NB4 (cell line): Measurements from ENCODE around the gene EPHA1.

Experiments used
- MAX ChIP-seq: IDR thresholded peaks from 2 replicates; pipeline ENCODE4 v1.6.1; 2011; ENCODE audit warnings: low read depth, low read length
- MYC ChIP-seq: IDR thresholded peaks from 2 replicates; pipeline ENCODE4 v1.6.1; 2011; ENCODE audit warnings: low read depth, low read length
- POLR2A ChIP-seq: IDR thresholded peaks from 2 replicates; pipeline ENCODE4 v1.6.1; 2011; ENCODE audit warnings: mild to moderate bottlenecking; ENCODE audit not compliant: insufficient read length; ENCODE audit errors: extremely low read depth
- TF ChIP-seq, protein P1 (sequence below): IDR thresholded peaks from one replicate; pipeline ENCODE4 v1.5.1; 2012; ENCODE audit warnings: low read depth, low read length

DNA sequence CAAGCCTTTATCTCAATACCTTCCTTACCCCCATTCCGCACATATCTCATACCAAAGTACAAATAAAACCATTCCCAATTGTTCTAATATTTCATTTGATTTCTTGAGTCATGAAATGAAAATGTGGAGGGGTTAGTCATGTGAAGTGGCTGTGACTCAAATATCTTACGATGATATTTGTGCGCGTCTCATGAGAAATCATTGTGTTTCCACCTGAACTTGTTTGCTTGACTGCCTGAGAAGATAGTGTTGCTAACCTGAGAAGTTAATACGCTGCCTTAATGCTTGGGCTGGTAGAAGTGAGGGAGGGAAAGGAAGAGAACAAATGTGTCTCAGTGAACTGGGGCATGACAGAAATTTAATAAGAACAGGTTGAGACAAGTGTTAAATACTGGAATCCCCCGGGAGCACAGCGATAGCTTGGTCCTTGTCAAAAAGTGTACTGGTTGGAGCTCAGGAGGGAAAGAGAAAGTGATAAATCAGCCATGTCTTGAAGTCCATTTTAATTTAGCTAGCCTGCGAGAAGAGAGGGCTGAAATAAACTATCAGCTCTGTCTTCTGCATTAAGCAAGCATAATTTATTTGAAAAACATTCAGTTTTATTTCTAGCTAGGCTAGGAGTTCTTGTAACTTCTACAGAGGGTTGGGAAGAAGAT, 7.2 kb upstream of the EPHA1 start:
- no peak for TF ChIP-seq MAX
- TF ChIP-seq, protein P1, sequence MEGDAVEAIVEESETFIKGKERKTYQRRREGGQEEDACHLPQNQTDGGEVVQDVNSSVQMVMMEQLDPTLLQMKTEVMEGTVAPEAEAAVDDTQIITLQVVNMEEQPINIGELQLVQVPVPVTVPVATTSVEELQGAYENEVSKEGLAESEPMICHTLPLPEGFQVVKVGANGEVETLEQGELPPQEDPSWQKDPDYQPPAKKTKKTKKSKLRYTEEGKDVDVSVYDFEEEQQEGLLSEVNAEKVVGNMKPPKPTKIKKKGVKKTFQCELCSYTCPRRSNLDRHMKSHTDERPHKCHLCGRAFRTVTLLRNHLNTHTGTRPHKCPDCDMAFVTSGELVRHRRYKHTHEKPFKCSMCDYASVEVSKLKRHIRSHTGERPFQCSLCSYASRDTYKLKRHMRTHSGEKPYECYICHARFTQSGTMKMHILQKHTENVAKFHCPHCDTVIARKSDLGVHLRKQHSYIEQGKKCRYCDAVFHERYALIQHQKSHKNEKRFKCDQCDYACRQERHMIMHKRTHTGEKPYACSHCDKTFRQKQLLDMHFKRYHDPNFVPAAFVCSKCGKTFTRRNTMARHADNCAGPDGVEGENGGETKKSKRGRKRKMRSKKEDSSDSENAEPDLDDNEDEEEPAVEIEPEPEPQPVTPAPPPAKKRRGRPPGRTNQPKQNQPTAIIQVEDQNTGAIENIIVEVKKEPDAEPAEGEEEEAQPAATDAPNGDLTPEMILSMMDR: no peak
- no peak for TF ChIP-seq POLR2A
- TF ChIP-seq MYC: no peak
